H54 (cell line): ENCODE results near the gene IZUMO1R.
"Not testable (repeated sequence)": the region's sequence is repeated elsewhere in the genome, so short reads cannot be mapped to it uniquely, and the experiment has no call there.

Experiments used
- DNase-seq: peaks from one replicate; pipeline ENCODE4 v3.0.0; 2011; ENCODE audit warnings: low spot score, mixed read lengths; ENCODE audit not compliant: insufficient read length
- FAIRE-seq: peaks from 3 replicates; lab custom pipeline; 2011; peaks lifted over from hg19 to GRCh38; lab: Jason Lieb, UNC
- POLR2A ChIP-seq: IDR thresholded peaks from 2 replicates; pipeline ENCODE4 v1.6.1; 2011; ENCODE audit warnings: low read depth, mild to moderate bottlenecking, low read length

IZUMO1R gene

GRCh38 chr11:94343495-94343894 lies 39.1 kb downstream of the IZUMO1R start:
- TF ChIP-seq POLR2A, result no peak
- DNase-seq (no peak), FAIRE-seq (no peak)

DNA sequence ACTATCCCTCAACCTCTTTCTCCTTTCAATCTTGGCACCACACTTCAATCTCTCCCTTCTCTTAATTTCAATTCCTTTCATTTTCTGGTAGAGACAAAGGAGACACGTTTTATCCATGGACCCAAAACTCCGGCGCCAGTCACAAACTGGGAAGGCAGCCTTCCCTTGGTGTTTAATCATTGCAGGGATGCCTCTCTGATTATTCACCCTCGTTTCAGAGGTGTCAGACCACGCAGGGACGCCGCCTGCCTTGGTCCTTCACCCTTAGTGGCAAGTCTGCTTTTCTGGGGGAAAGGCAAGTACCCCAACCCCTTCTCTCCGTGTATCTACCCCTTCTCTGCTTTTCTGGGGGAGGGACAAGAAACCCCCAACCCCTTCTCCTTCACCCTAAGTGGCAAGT lies 41.9 kb downstream of the IZUMO1R start:
- not testable (repeated sequence) for FAIRE-seq, DNase-seq

- not testable (repeated sequence) for FAIRE-seq, DNase-seq
Observed at GRCh38 chr11:94350850-94351563, 46.6 kb downstream of the IZUMO1R start.
